ENCODE results near the gene PPARG.

- TF ChIP-seq POLR2A (IDR thresholded peaks at IDR 0.05) = no peak
- TF ChIP-seq CTCF (IDR thresholded peaks at IDR 0.05) = no peak
- no peak for TF ChIP-seq POLR2AphosphoS5 (IDR thresholded peaks at IDR 0.05)
These were observed 654 bp downstream of the PPARG start for GRCh38 chr3:12289524-12289923.
